ENCODE results near the gene LGALS16.

DNA sequence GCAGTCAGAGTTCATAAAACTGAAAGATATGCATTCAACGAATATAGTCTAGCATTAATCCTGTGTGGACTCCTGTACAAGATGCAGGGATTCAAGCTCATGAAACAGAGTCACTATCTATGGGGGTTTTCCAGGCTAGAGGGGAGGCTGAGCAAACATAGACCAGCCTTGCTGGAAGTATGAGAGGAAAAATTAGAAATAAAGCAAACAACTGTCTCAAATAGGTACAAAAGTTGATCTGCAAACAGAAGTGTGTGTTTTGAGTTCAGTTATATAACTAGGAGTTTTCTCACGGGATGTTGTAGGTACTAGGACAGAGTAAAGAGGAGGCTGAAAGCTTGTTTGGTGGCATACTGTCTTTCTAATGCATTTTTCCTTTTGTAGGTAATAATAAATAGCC lies 40.0 kb downstream of the LGALS16 start:
- TF ChIP-seq, protein P1, sequence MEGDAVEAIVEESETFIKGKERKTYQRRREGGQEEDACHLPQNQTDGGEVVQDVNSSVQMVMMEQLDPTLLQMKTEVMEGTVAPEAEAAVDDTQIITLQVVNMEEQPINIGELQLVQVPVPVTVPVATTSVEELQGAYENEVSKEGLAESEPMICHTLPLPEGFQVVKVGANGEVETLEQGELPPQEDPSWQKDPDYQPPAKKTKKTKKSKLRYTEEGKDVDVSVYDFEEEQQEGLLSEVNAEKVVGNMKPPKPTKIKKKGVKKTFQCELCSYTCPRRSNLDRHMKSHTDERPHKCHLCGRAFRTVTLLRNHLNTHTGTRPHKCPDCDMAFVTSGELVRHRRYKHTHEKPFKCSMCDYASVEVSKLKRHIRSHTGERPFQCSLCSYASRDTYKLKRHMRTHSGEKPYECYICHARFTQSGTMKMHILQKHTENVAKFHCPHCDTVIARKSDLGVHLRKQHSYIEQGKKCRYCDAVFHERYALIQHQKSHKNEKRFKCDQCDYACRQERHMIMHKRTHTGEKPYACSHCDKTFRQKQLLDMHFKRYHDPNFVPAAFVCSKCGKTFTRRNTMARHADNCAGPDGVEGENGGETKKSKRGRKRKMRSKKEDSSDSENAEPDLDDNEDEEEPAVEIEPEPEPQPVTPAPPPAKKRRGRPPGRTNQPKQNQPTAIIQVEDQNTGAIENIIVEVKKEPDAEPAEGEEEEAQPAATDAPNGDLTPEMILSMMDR (IDR thresholded peaks at IDR 0.05) = no peak
- no peak for TF ChIP-seq POLR2A (IDR thresholded peaks at IDR 0.05)
- TF ChIP-seq EP300 (IDR thresholded peaks at IDR 0.05) = no peak

Data from ovary (tissue), 3 donors.